Thoracic aorta (tissue), 2 donors: Measurements from ENCODE around the gene SEC14L2. TPM values are rescaled to one million over a fixed set of nuclear protein-coding genes. Genes with fewer than 3 reads are reported as not detected.

ENCODE experiments used
- ATAC-seq: fragments of 150-250 bp; one replicate; pipeline ENCODE4 v1.8.0; 2017; ENCODE audit warnings: low read depth; ENCODE audit not compliant: insufficient number of reproducible peaks, low FRiP score
- DNase-seq: peaks from one replicate; pipeline ENCODE4 v3.0.0-alpha.2; 2020; ENCODE audit warnings: low spot score
- H3K27ac ChIP-seq, 2 donors: fragments of 200-600 bp; sonication (generic); 1 replicate in 1 of 2; 2 replicates in 1 of 2; pipeline ENCODE4 v1.5.1; 2016; ENCODE audit warnings: mild to moderate bottlenecking in 2 of 2, moderate library complexity in 2 of 2
- H3K27me3 ChIP-seq: fragments of 200-600 bp; sonication (generic); replicated peaks from 2 replicates; pipeline ENCODE4 v1.6.0; 2016; ENCODE audit warnings: mild to moderate bottlenecking; ENCODE audit not compliant: insufficient read depth
- H3K36me3 ChIP-seq: fragments of 200-600 bp; sonication (generic); one replicate; pipeline ENCODE4 v1.5.1; 2016
- H3K4me1 ChIP-seq, 2 donors: fragments of 200-600 bp; sonication (generic); 1 replicate in 1 of 2; 2 replicates in 1 of 2; pipeline versions ENCODE4 v1.5.1 to v1.6.0; 2016; ENCODE audit warnings: low read depth in 2 of 2, mild to moderate bottlenecking in 1 of 2; ENCODE audit not compliant: control insufficient read depth in 1 of 2
- H3K4me3 ChIP-seq: fragments of 200-600 bp; sonication (generic); 2 replicates; pipeline ENCODE4 v1.5.1; 2016; ENCODE audit warnings: mild to moderate bottlenecking
- H3K9me3 ChIP-seq: fragments of 200-600 bp; sonication (generic); 2 replicates; pipeline ENCODE4 v1.5.1; 2016
- CTCF ChIP-seq: fragments of 200-600 bp; sonication (generic); IDR thresholded peaks from one replicate; pipeline ENCODE4 v1.5.1; 2019; ENCODE audit warnings: antibody characterized with exemption
- total RNA-seq, 2 donors: library from RNA; depleted of rRNA; stranded (reverse); fragments of >200 nt; gene quantifications; one replicate each; pipeline versions ENCODE4 v1.1.0 to v1.2.3, GENCODE V29; 2016

The SEC14L2 gene
- total RNA-seq, 2 donors from 2014 or later, result 6.4 to 18.3 TPM

GRCh38 chr22:30432096-30432495 lies 35.3 kb downstream of the SEC14L2 start:
- H3K4me3 ChIP-seq, result no peak overlapping the region
- H3K4me1 ChIP-seq, result no peaks in the 10 kb centered on the region
- no peak for ATAC-seq
- no peak for DNase-seq
- H3K36me3 ChIP-seq, result no peaks in the 10 kb centered on the region
- no peaks in the 10 kb centered on the region for H3K9me3 ChIP-seq
- H3K27me3 ChIP-seq, result no peaks in the 10 kb centered on the region
- TF ChIP-seq CTCF, result no peak
- H3K27ac ChIP-seq, result no peak overlapping the region

GRCh38 chr22:30432520-30432919 lies 35.7 kb downstream of the SEC14L2 start:
- Histone ChIP-seq H3K4me1 (no peaks in the 10 kb centered on the region), H3K27ac (no peak overlapping the region), H3K4me3 (no peak overlapping the region), H3K9me3 (no peaks in the 10 kb centered on the region), H3K27me3 (no peaks in the 10 kb centered on the region), H3K36me3 (no peaks in the 10 kb centered on the region)
- ATAC-seq (no peak), DNase-seq (no peak)
- no peak for TF ChIP-seq CTCF

GRCh38 chr22:30433227-30433626 lies 36.4 kb downstream of the SEC14L2 start:
- Histone ChIP-seq H3K27me3 (no peaks in the 10 kb centered on the region), H3K4me3 (no peak overlapping the region), H3K4me1 (no peaks in the 10 kb centered on the region), H3K36me3 (no peaks in the 10 kb centered on the region), H3K9me3 (no peaks in the 10 kb centered on the region), H3K27ac (no peak overlapping the region)
- DNase-seq, result no peak
- ATAC-seq, result no peak
- no peak for TF ChIP-seq CTCF

GRCh38 chr22:30433773-30434172 lies 37.0 kb downstream of the SEC14L2 start:
- H3K27me3 ChIP-seq, result no peaks in the 10 kb centered on the region
- H3K27ac ChIP-seq, result no peak overlapping the region
- no peak for TF ChIP-seq CTCF
- ATAC-seq (no peak), DNase-seq (no peak)
- no peaks in the 10 kb centered on the region for H3K4me1 ChIP-seq
- H3K4me3 ChIP-seq, result no peak overlapping the region
- no peaks in the 10 kb centered on the region for H3K9me3 ChIP-seq
- H3K36me3 ChIP-seq, result no peaks in the 10 kb centered on the region

- ATAC-seq, result no peak
- H3K4me1 ChIP-seq, result no peaks in the 10 kb centered on the region
These were observed 38.0 kb downstream of the SEC14L2 start for GRCh38 chr22:30434843-30435242.

More at GRCh38 chr22:30434843-30435242, 38.0 kb downstream of the SEC14L2 start:
- no peak for DNase-seq
- no peaks in the 10 kb centered on the region for H3K9me3 ChIP-seq
- TF ChIP-seq CTCF, result no peak
- H3K4me3 ChIP-seq, result no peak overlapping the region
- H3K36me3 ChIP-seq, result no peaks in the 10 kb centered on the region
- H3K27ac ChIP-seq, result no peak overlapping the region
- H3K27me3 ChIP-seq, result no peaks in the 10 kb centered on the region
